Endothelial cell of umbilical vein (primary cell): ENCODE measurements around the gene LTBP1. TPM values are rescaled to one million over a fixed set of nuclear protein-coding genes. Genes with fewer than 3 reads are reported as not detected.

ENCODE experiments used
- BruUV-seq: library from RNA; stranded (reverse); fragments of 400-500 nt; replicated peaks from 2 replicates; lab custom pipeline; 2021; lab: Mats Ljungman, UMichigan
- CTCF ChIA-PET: fragments of 300-600, 350-600 bp; sonication (Branson Sonifier 250); formaldehyde crosslinking; loops from one replicate; lab custom pipeline; 2021; ENCODE audit warnings: antibody characterized with exemption, inconsistent platforms; lab: Charles Lee
- POLR2A ChIA-PET: fragments of 300-600, 350-600 bp; sonication (Branson Sonifier 250); formaldehyde crosslinking; loops from one replicate; lab custom pipeline; 2021; ENCODE audit warnings: antibody characterized with exemption, inconsistent platforms; lab: Charles Lee
- DNase-seq: peaks from one replicate; pipeline ENCODE4 v3.0.0-alpha.2; 2011; ENCODE audit warnings: low read depth, low spot score
- FAIRE-seq: peaks from 2 replicates; lab custom pipeline; 2011; peaks lifted over from hg19 to GRCh38; lab: Jason Lieb, UNC
- H2AFZ ChIP-seq: 2 replicates; pipeline ENCODE4 v1.6.0; 2012; ENCODE audit warnings: low read depth, low read length, control low read depth, inconsistent platforms
- H3K27ac ChIP-seq: 2 replicates; pipeline ENCODE4 v1.5.1; 2011; ENCODE audit warnings: low read depth, mild to moderate bottlenecking, control low read depth, low read length, moderate library complexity; ENCODE audit not compliant: insufficient read depth
- H3K27me3 ChIP-seq, 2 experiments: 2 replicates each; pipeline versions ENCODE4 v1.6.0 to v1.6.1; 2011; ENCODE audit warnings: low read length in 2 of 2, mixed read lengths in 1 of 2; ENCODE audit not compliant: control insufficient read depth in 2 of 2, insufficient read depth in 2 of 2
- H3K36me3 ChIP-seq, 2 experiments: 2 replicates in 1 of 2; 3 replicates in 1 of 2; pipeline ENCODE4 v1.5.1; 2011; ENCODE audit warnings: low read length in 2 of 2, mild to moderate bottlenecking in 1 of 2, moderate library complexity in 1 of 2; ENCODE audit not compliant: control insufficient read depth in 2 of 2, insufficient read depth in 2 of 2; ENCODE audit errors: extremely low read depth in 1 of 2
- H3K4me1 ChIP-seq: 3 replicates; pipeline ENCODE4 v1.5.1; 2011; ENCODE audit warnings: mild to moderate bottlenecking, low read length; ENCODE audit not compliant: control insufficient read depth, insufficient read depth; ENCODE audit errors: extremely low read depth
- H3K4me2 ChIP-seq: 2 replicates; pipeline ENCODE4 v1.6.1; 2011; ENCODE audit warnings: low read length, control low read depth, mixed read lengths; ENCODE audit not compliant: insufficient read depth
- H3K4me3 ChIP-seq, 3 experiments: fragments of 200-600 bp in 1 of 3; sonication (generic), shearing (Covaris generic) in 1 of 3; replicated peaks in 1 of 3; 2 replicates each; pipeline ENCODE4 v1.5.1; 2011 to 2016; ENCODE audit warnings: control low read depth in 3 of 3, low read length in 3 of 3, mild to moderate bottlenecking in 2 of 3, inconsistent platforms in 1 of 3, low read depth in 1 of 3, moderate library complexity in 1 of 3; ENCODE audit not compliant: insufficient read depth in 1 of 3
- H3K79me2 ChIP-seq: 2 replicates; pipeline ENCODE4 v1.6.0; 2012; ENCODE audit warnings: low read length, inconsistent platforms; ENCODE audit not compliant: control insufficient read depth, insufficient read depth
- H3K9ac ChIP-seq: replicated peaks from 2 replicates; pipeline ENCODE3; 2011; ENCODE audit warnings: low read length, control low read depth; ENCODE audit not compliant: insufficient read depth; ENCODE audit errors: extremely low read depth
- H3K9me1 ChIP-seq: replicated peaks from 3 replicates; pipeline ENCODE4 v1.6.0; 2011; ENCODE audit warnings: mild to moderate bottlenecking, low read length; ENCODE audit not compliant: control insufficient read depth, insufficient read depth; ENCODE audit errors: extremely low read depth
- H3K9me3 ChIP-seq: replicated peaks from 2 replicates; pipeline ENCODE4 v1.5.1; 2012; ENCODE audit warnings: low read length, inconsistent platforms; ENCODE audit not compliant: control insufficient read depth, insufficient read depth
- H4K20me1 ChIP-seq: replicated peaks from 2 replicates; pipeline ENCODE3; 2011; ENCODE audit warnings: mild to moderate bottlenecking, low read length; ENCODE audit not compliant: control insufficient read depth, insufficient read depth; ENCODE audit errors: extremely low read depth
- EZH2 ChIP-seq: IDR thresholded peaks from 2 replicates; pipeline ENCODE4 v1.6.1; 2012; ENCODE audit warnings: borderline replicate concordance, low read depth, mild to moderate bottlenecking, moderate library complexity, low read length, inconsistent platforms; ENCODE audit not compliant: severe bottlenecking
- GATA2 ChIP-seq: IDR thresholded peaks from 2 replicates; pipeline ENCODE4 v1.7.0; 2011; ENCODE audit warnings: low read depth, mild to moderate bottlenecking, moderate library complexity, mixed read lengths, low read length; ENCODE audit not compliant: insufficient read length, insufficient read depth
- MYC ChIP-seq: IDR thresholded peaks from one replicate; pipeline ENCODE4 v1.6.1; 2011; ENCODE audit warnings: mild to moderate bottlenecking, low read depth, low read length
- dilution Hi-C: fragments of 300-500 bp; cut with MboI; formaldehyde crosslinking; loops from one replicate; pipeline ENCODE4 v1.15.0; 2019; ENCODE audit warnings: low sequenced_read_pairs; ENCODE audit not compliant: extremely low pct_ligation_motif_present
- intact Hi-C: fragments of 100-400 bp; cut with micrococcal nuclease; formaldehyde crosslinking; loops from one replicate; pipeline ENCODE4 v1.10.0; 2022
- polyA plus RNA-seq, 4 experiments: library from polyadenylated mRNA; depleted of rRNA in 3 of 4; stranded (reverse) in 3 of 4; unstranded in 1 of 4; fragments of >200 nt; gene quantifications; 2 replicates each; pipeline versions ENCODE4 v1.2.1 to v1.2.3, GENCODE V29; 2011 to 2012; ENCODE audit warnings: missing spikeins in 1 of 4
- total RNA-seq: library from RNA; stranded (reverse); gene quantifications from 2 replicates; pipeline ENCODE4 v1.2.3, GENCODE V29; 2021
- TF ChIP-seq, protein P1 (sequence below), 2 donors: IDR thresholded peaks; 1 replicate in 1 of 2; 2 replicates in 1 of 2; pipeline ENCODE4 v1.5.1; 2011; ENCODE audit warnings: low read length in 2 of 2, mild to moderate bottlenecking in 2 of 2, moderate library complexity in 2 of 2, control low read depth in 1 of 2, inconsistent platforms in 1 of 2, low read depth in 1 of 2; ENCODE audit not compliant: insufficient read depth in 1 of 2; ENCODE audit errors: extremely low read depth in 1 of 2

Gene LTBP1
- total and polyA plus RNA-seq, 2 donors (not counting 3 experiments of a cell fraction or from before 2014, with no cell fraction given): 57.4 to 68.2 TPM

DNA sequence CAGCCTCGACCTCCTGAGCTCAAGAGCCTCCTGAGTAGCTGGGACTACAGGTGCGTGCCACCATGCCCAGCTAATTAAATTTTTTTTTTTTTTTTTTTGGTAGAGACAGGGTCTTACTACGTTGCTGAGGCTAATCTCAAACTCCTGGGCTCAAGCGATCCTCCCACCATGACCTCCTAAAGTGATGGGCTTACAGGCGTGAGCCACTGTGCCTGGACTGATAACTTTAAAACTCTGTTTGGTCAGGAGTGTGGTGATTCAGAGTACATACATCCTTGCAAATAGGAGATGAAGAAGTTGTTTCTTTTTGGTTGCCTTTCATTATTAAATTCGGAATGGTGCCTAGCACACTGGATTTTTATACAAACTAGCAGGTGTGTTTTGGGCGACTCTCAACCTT lies 73.0 kb downstream of the LTBP1 start:
- no peak overlapping the region for H3K9ac ChIP-seq
- no TSS peak for BruUV-seq
- CTCF ChIA-PET: interaction anchor here (0.8 to 1.7 kb wide), 4 partner anchors 9 to 376 kb away, joined by 3 to 7 read pairs (median 5); no protein-coding TSS in a partner anchor

DNA sequence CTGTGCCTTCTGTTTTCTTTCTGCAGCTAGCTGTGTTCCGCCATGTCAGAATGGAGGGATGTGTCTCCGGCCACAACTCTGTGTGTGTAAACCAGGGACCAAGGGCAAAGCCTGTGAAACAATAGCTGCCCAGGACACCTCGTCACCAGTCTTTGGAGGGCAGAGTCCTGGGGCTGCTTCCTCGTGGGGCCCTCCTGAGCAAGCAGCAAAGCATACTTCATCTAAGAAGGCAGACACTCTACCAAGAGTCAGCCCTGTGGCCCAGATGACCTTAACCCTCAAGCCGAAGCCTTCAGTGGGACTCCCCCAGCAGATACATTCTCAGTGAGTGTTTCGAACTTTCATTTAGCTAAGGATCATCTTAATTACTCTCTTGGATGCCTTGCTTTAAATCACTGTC lies 74.1 kb downstream of the LTBP1 start:
- peaks cover 0 to 3% of the 10 kb centered on the region in 2 experiments for H3K36me3 ChIP-seq
- no peaks in the 10 kb centered on the region for H3K9me1 ChIP-seq
- dilution Hi-C loops (no loop called here), intact Hi-C loops (loop anchor here (5.0 to 10.0 kb wide), 7 partner anchors 54 to 564 kb away; no protein-coding TSS in a partner anchor)
- no peaks in the 10 kb centered on the region for H4K20me1 ChIP-seq
- peak overlapping the region; percentile 81 for H3K4me2 ChIP-seq
- POLR2A ChIA-PET: no interaction called here
- peaks cover 41% of the 10 kb centered on the region for H3K4me1 ChIP-seq
- BruUV-seq: no TSS peak
- H3K4me3 ChIP-seq: peak overlapping the region in 1 of 3 experiments; percentile 59
- DNase-seq (no peak), FAIRE-seq (no peak)
- H3K27ac ChIP-seq: peak overlapping the region; percentile 88
- peak overlapping the region; percentile 56 for H2AFZ ChIP-seq
- H3K79me2 ChIP-seq: peaks cover 2% of the 10 kb centered on the region
- CTCF ChIA-PET: interaction anchor here (1.3 to 3.2 kb wide), 5 partner anchors 10 to 247 kb away, joined by 3 to 26 read pairs (median 6); no protein-coding TSS in a partner anchor
- no peaks in the 10 kb centered on the region for H3K27me3 ChIP-seq
- TF ChIP-seq EZH2 (no peak), MYC (no peak)
- TF ChIP-seq, protein P1, sequence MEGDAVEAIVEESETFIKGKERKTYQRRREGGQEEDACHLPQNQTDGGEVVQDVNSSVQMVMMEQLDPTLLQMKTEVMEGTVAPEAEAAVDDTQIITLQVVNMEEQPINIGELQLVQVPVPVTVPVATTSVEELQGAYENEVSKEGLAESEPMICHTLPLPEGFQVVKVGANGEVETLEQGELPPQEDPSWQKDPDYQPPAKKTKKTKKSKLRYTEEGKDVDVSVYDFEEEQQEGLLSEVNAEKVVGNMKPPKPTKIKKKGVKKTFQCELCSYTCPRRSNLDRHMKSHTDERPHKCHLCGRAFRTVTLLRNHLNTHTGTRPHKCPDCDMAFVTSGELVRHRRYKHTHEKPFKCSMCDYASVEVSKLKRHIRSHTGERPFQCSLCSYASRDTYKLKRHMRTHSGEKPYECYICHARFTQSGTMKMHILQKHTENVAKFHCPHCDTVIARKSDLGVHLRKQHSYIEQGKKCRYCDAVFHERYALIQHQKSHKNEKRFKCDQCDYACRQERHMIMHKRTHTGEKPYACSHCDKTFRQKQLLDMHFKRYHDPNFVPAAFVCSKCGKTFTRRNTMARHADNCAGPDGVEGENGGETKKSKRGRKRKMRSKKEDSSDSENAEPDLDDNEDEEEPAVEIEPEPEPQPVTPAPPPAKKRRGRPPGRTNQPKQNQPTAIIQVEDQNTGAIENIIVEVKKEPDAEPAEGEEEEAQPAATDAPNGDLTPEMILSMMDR (IDR thresholded peaks at IDR 0.05; ENCODE audit: extremely low read depth in 1 of 2, insufficient read depth in 1 of 2, low read depth in 1 of 2, low read length in 2 of 2): no peak
- no peaks in the 10 kb centered on the region for H3K9me3 ChIP-seq
- H3K9ac ChIP-seq: peak overlapping the region; percentile 77

More for the DNA sequence above, 73.0 kb downstream of the LTBP1 start:
- Histone ChIP-seq H3K27ac (no peak overlapping the region), H3K9me1 (no peaks in the 10 kb centered on the region), H3K27me3 (no peaks in the 10 kb centered on the region), H3K9me3 (no peaks in the 10 kb centered on the region), H3K4me3 (no peak overlapping the region), H3K4me2 (no peak overlapping the region), H3K4me1 (peaks cover 40% of the 10 kb centered on the region), H3K79me2 (peaks cover under 1% of the 10 kb centered on the region), H3K36me3 (peaks cover 0 to 1% of the 10 kb centered on the region in 2 experiments), H2AFZ (no peak overlapping the region), H4K20me1 (no peaks in the 10 kb centered on the region)
- TF ChIP-seq, protein P1 (IDR thresholded peaks at IDR 0.05; ENCODE audit: extremely low read depth in 1 of 2, insufficient read depth in 1 of 2, low read depth in 1 of 2, low read length in 2 of 2): no peak
- TF ChIP-seq EZH2: no peak
- TF ChIP-seq MYC: no peak
- TF ChIP-seq GATA2: no peak
- dilution Hi-C loops (no loop called here), intact Hi-C loops (loop anchor here (5.0 to 10.0 kb wide), 7 partner anchors 52 to 565 kb away; no protein-coding TSS in a partner anchor)
- POLR2A ChIA-PET: no interaction called here
- DNase-seq (no peak), FAIRE-seq (no peak)
